GM19455 (cell line): ENCODE data around the gene CHN2.
"Not testable (repeated sequence)": the region's sequence is repeated elsewhere in the genome, so short reads cannot be mapped to it uniquely, and the experiment has no call there.

Experiments used
- ATAC-seq: cut with Tn5 transposase; IDR thresholded peaks from one replicate; pipeline ENCODE4 v1.9.1; 2021; ENCODE audit not compliant: unreplicated experiment

The CHN2 gene

GRCh38 chr7:29255199-29255878 is 60.8 kb downstream of the CHN2 start:
- no peak for ATAC-seq

GRCh38 chr7:29255906-29256692 is 61.5 kb downstream of the CHN2 start:
- ATAC-seq, result no peak

- no peak for ATAC-seq
Measured at GRCh38 chr7:29256693-29257002, 62.1 kb downstream of the CHN2 start.

GRCh38 chr7:29258951-29259350 is 64.4 kb downstream of the CHN2 start:
- no peak for ATAC-seq

GRCh38 chr7:29262191-29262917 is 67.8 kb downstream of the CHN2 start:
- ATAC-seq, result no peak

GRCh38 chr7:29263601-29264207 is 69.1 kb downstream of the CHN2 start:
- not testable (repeated sequence) for ATAC-seq

- ATAC-seq, result no peak
Measured at GRCh38 chr7:29265208-29265923, 70.8 kb downstream of the CHN2 start.

GRCh38 chr7:29269935-29270334 is 75.4 kb downstream of the CHN2 start:
- no peak for ATAC-seq

GRCh38 chr7:29270594-29271318 is 76.2 kb downstream of the CHN2 start:
- no peak for ATAC-seq

GRCh38 chr7:29271319-29271658 is 76.7 kb downstream of the CHN2 start:
- ATAC-seq, result no peak

GRCh38 chr7:29272057-29272456 is 77.5 kb downstream of the CHN2 start:
- ATAC-seq, result no peak

- no peak for ATAC-seq
Measured at GRCh38 chr7:29274146-29275017, 79.8 kb downstream of the CHN2 start.

GRCh38 chr7:29275018-29275318 is 80.4 kb downstream of the CHN2 start:
- no peak for ATAC-seq

- ATAC-seq, result no peak
Measured at GRCh38 chr7:29275493-29275892, 80.9 kb downstream of the CHN2 start.

- no peak for ATAC-seq
Measured at GRCh38 chr7:29276199-29276598, 81.6 kb downstream of the CHN2 start.

- no peak for ATAC-seq
Measured at GRCh38 chr7:29276806-29277205, 82.2 kb downstream of the CHN2 start.

- no peak for ATAC-seq
Measured at GRCh38 chr7:29277436-29278215, 83.1 kb downstream of the CHN2 start.

- ATAC-seq, result no peak
Measured at GRCh38 chr7:29278337-29279069, 83.9 kb downstream of the CHN2 start.
